OCI-LY3 (cell line): ENCODE measurements around the gene TDRKH.
A peak's percentile ranks its signal among the peaks of the same experiment; 100 is the strongest.

Experiments used
- H2AFZ ChIP-seq: fragments of 200-600, 300-600 bp; shearing (Covaris generic); 2 replicates; pipeline ENCODE4 v1.6.0; 2014; ENCODE audit warnings: antibody characterized with exemption, low read depth, low read length
- H3K27ac ChIP-seq: fragments of 200-600, 300-600 bp; sonication (generic); 2 replicates; pipeline ENCODE4 v1.5.1; 2014; ENCODE audit warnings: mild to moderate bottlenecking, low read length, moderate library complexity, mixed read lengths
- H3K27me3 ChIP-seq: fragments of 200-600, 300-600 bp; sonication (generic); 2 replicates; pipeline ENCODE4 v1.6.1; 2014; ENCODE audit warnings: low read depth, low read length, mixed read lengths
- H3K36me3 ChIP-seq: fragments of 200-600, 300-600 bp; sonication (generic); replicated peaks from 2 replicates; pipeline ENCODE3; 2014; ENCODE audit warnings: low read depth, low read length, mixed read lengths
- H3K4me1 ChIP-seq: fragments of 300-600, 200-600 bp; sonication (generic); 2 replicates; pipeline ENCODE4 v1.6.1; 2014; ENCODE audit warnings: low read length, mixed read lengths
- H3K4me2 ChIP-seq: fragments of 200-600, 300-600 bp; sonication (generic); 2 replicates; pipeline ENCODE4 v1.6.1; 2014; ENCODE audit warnings: low read length, mixed read lengths
- H3K4me3 ChIP-seq: fragments of 300-600, 200-600 bp; sonication (generic); 2 replicates; pipeline ENCODE4 v1.5.1; 2014; ENCODE audit warnings: antibody characterized with exemption, mild to moderate bottlenecking, low read length, moderate library complexity
- H3K79me2 ChIP-seq: fragments of 300-600, 200-600 bp; shearing (Covaris generic); 2 replicates; pipeline ENCODE4 v1.6.1; 2014; ENCODE audit warnings: mild to moderate bottlenecking, low read length, mixed read lengths
- H3K9ac ChIP-seq: fragments of 300-600, 200-600 bp; shearing (Covaris generic); 2 replicates; pipeline ENCODE4 v1.6.0; 2014; ENCODE audit warnings: mild to moderate bottlenecking, low read length, moderate library complexity
- H3K9me3 ChIP-seq: fragments of 200-600, 300-600 bp; shearing (Covaris generic); 2 replicates; pipeline ENCODE4 v1.6.1; 2014; ENCODE audit warnings: low read length, mixed read lengths; ENCODE audit not compliant: insufficient read depth
- H4K20me1 ChIP-seq: fragments of 200-600, 300-600 bp; sonication (generic); 2 replicates; pipeline ENCODE4 v1.6.1; 2016; ENCODE audit warnings: low read length, mixed read lengths; ENCODE audit not compliant: insufficient read depth
- CTCF ChIP-seq: fragments of 200-600, 300-600 bp; sonication (generic); IDR thresholded peaks from 2 replicates; pipeline ENCODE4 v1.5.1; 2014; ENCODE audit warnings: antibody characterized with exemption, low read length, low read depth
- EZH2phosphoT487 ChIP-seq: fragments of 200-600 bp; shearing (Covaris generic); IDR thresholded peaks from 2 replicates; pipeline ENCODE4 v1.6.1; 2018; ENCODE audit warnings: antibody characterized with exemption, mixed run types, low read depth

Gene TDRKH

GRCh38 chr1:151790071-151790939 lies at the start of gene TDRKH:
TSS of gene TDRKH (minus strand) at chr1:151790500. CDS start at chr1:151783022, 7,478 bp downstream.
- Histone ChIP-seq H4K20me1 (no peaks in the 10 kb centered on the region), H3K9me3 (no peaks in the 10 kb centered on the region), H3K4me2 (peak within 1 kb of the TSS; percentile 85), H3K27me3 (no peaks in the 10 kb centered on the region), H3K27ac (no peak within 1 kb of the TSS), H3K4me1 (peaks cover 5% of the 10 kb centered on the region), H2AFZ (peak within 1 kb of the TSS; percentile 99), H3K9ac (peak within 1 kb of the TSS; percentile 59), H3K4me3 (peak within 1 kb of the TSS; percentile 88), H3K36me3 (no peaks in the 10 kb centered on the region), H3K79me2 (no peaks in the 10 kb centered on the region)
- TF ChIP-seq CTCF (peak; percentile 36), EZH2phosphoT487 (no peak)

GRCh38 chr1:151839457-151840403 lies 49.4 kb upstream of the TDRKH start, which contains the start of gene C2CD4D:
TSS of gene C2CD4D (minus strand) at chr1:151839820. CDS start at chr1:151838989, 831 bp downstream.
- Histone ChIP-seq H3K9me3 (no peaks in the 10 kb centered on the region), H3K4me1 (peaks cover 11% of the 10 kb centered on the region), H3K9ac (no peak within 1 kb of the TSS), H2AFZ (no peak within 1 kb of the TSS), H4K20me1 (no peaks in the 10 kb centered on the region), H3K27me3 (no peaks in the 10 kb centered on the region), H3K27ac (no peak within 1 kb of the TSS), H3K79me2 (no peaks in the 10 kb centered on the region), H3K4me2 (no peak within 1 kb of the TSS), H3K4me3 (no peak within 1 kb of the TSS), H3K36me3 (no peaks in the 10 kb centered on the region)
- TF ChIP-seq EZH2phosphoT487 = no peak
- no peak for TF ChIP-seq CTCF

- Histone ChIP-seq H3K9ac (no peak overlapping the region), H3K4me1 (peaks cover 11% of the 10 kb centered on the region), H4K20me1 (no peaks in the 10 kb centered on the region), H3K9me3 (no peaks in the 10 kb centered on the region), H3K27ac (no peak overlapping the region), H3K4me3 (no peak overlapping the region), H2AFZ (no peak overlapping the region), H3K27me3 (no peaks in the 10 kb centered on the region), H3K79me2 (no peaks in the 10 kb centered on the region), H3K4me2 (no peak overlapping the region), H3K36me3 (no peaks in the 10 kb centered on the region)
- no peak for TF ChIP-seq CTCF
- no peak for TF ChIP-seq EZH2phosphoT487
Measured at GRCh38 chr1:151839082-151839412, 48.7 kb upstream of the TDRKH start.
